Thymus (tissue), 11 donors: ENCODE measurements around the gene DPYD. TPM values are rescaled to one million over a fixed set of nuclear protein-coding genes. Genes with fewer than 3 reads are reported as not detected.

Experiments used
- DNase-seq, 9 donors: peaks; one replicate each; pipeline ENCODE4 v3.0.0-alpha.2; 2013; ENCODE audit warnings: low spot score in 9 of 9, low read depth in 6 of 9, missing footprints in 1 of 9
- H3K27ac ChIP-seq, 2 donors: one replicate each; pipeline ENCODE4 v1.5.1; 2013; ENCODE audit warnings: control low read depth in 1 of 2, low read depth in 1 of 2, low read length in 1 of 2, mild to moderate bottlenecking in 1 of 2, moderate library complexity in 1 of 2
- H3K27me3 ChIP-seq, 2 donors: one replicate each; pipeline ENCODE4 v1.5.1; 2013; ENCODE audit warnings: low read length in 1 of 2; ENCODE audit not compliant: control insufficient read depth in 2 of 2, insufficient read depth in 1 of 2
- H3K36me3 ChIP-seq, 2 donors: one replicate each; pipeline ENCODE4 v1.5.1; 2013; ENCODE audit warnings: low read length in 1 of 2, mild to moderate bottlenecking in 1 of 2, moderate library complexity in 1 of 2; ENCODE audit not compliant: control insufficient read depth in 2 of 2, insufficient read depth in 2 of 2
- H3K4me1 ChIP-seq, 2 donors: one replicate each; pipeline ENCODE4 v1.5.1; 2013; ENCODE audit warnings: low read length in 2 of 2; ENCODE audit not compliant: control insufficient read depth in 2 of 2, insufficient read depth in 2 of 2
- H3K4me3 ChIP-seq, 2 donors: one replicate each; pipeline ENCODE4 v1.5.1; 2013; ENCODE audit warnings: low read length in 2 of 2, control low read depth in 1 of 2, mild to moderate bottlenecking in 1 of 2
- H3K9me3 ChIP-seq, 2 donors: one replicate each; pipeline ENCODE4 v1.5.1; 2013; ENCODE audit warnings: low read length in 1 of 2, mild to moderate bottlenecking in 1 of 2; ENCODE audit not compliant: control insufficient read depth in 2 of 2, insufficient read depth in 1 of 2
- WGBS: extraction: QIAGEN DNeasy Blood & Tissue Kit; methylation state at CpG from one replicate; pipeline ENCODE4 v1.1.7; 2013; 5-methylcytosine and 5-hydroxymethylcytosine counted together
- polyA plus RNA-seq: library from polyadenylated mRNA; stranded (reverse); fragments of 200-250 nt; gene quantifications from one replicate; pipeline ENCODE4 v1.2.3, GENCODE V29; 2013
- total RNA-seq: library from RNA; stranded (reverse); fragments of 120-200 nt; gene quantifications from one replicate; pipeline ENCODE4 v1.2.4, GENCODE V29; 2013
- donor health status: healthy.

DPYD gene
- total and polyA plus RNA-seq, 2 donors, result 13.1 to 29.4 TPM

- Histone ChIP-seq H3K27ac (no peak overlapping the region), H3K27me3 (no peaks in the 10 kb centered on the region), H3K9me3 (no peaks in the 10 kb centered on the region), H3K4me3 (no peak overlapping the region), H3K36me3 (no peaks in the 10 kb centered on the region), H3K4me1 (no peaks in the 10 kb centered on the region)
- no peak for DNase-seq
Measured at GRCh38 chr1:97623220-97623619, 297.6 kb downstream of the DPYD start.

GRCh38 chr1:97621955-97622354 is 298.9 kb downstream of the DPYD start:
- H3K27ac ChIP-seq, result no peak overlapping the region
- no peaks in the 10 kb centered on the region for H3K9me3 ChIP-seq
- no peaks in the 10 kb centered on the region for H3K4me1 ChIP-seq
- H3K4me3 ChIP-seq, result no peak overlapping the region
- no peaks in the 10 kb centered on the region for H3K27me3 ChIP-seq
- H3K36me3 ChIP-seq, result no peaks in the 10 kb centered on the region
- no peak for DNase-seq
- 91% methylated on average over 1 of the region's 1 CpG for WGBS

- H3K27me3 ChIP-seq, result no peaks in the 10 kb centered on the region
- no peak overlapping the region for H3K4me3 ChIP-seq
- no peaks in the 10 kb centered on the region for H3K4me1 ChIP-seq
- WGBS, result 97% methylated on average over 2 of the region's 2 CpGs
- no peak for DNase-seq
- H3K27ac ChIP-seq, result no peak overlapping the region
- H3K36me3 ChIP-seq, result no peaks in the 10 kb centered on the region
- no peaks in the 10 kb centered on the region for H3K9me3 ChIP-seq
Measured at GRCh38 chr1:97619706-97620105, 301.1 kb downstream of the DPYD start.

- H3K9me3 ChIP-seq, result no peaks in the 10 kb centered on the region
- H3K27me3 ChIP-seq, result no peaks in the 10 kb centered on the region
- H3K4me1 ChIP-seq, result no peaks in the 10 kb centered on the region
- H3K36me3 ChIP-seq, result no peaks in the 10 kb centered on the region
- DNase-seq, result no peak
- H3K27ac ChIP-seq, result no peak overlapping the region
- no peak overlapping the region for H3K4me3 ChIP-seq
- 97% methylated on average over 3 of the region's 3 CpGs for WGBS
Measured at GRCh38 chr1:97610748-97611147, 310.1 kb downstream of the DPYD start.

- 97% methylated on average over 3 of the region's 3 CpGs for WGBS
- no peaks in the 10 kb centered on the region for H3K27me3 ChIP-seq
- no peaks in the 10 kb centered on the region for H3K36me3 ChIP-seq
- DNase-seq, result no peak
- no peak overlapping the region for H3K27ac ChIP-seq
- H3K9me3 ChIP-seq, result no peaks in the 10 kb centered on the region
- H3K4me3 ChIP-seq, result no peak overlapping the region
- no peaks in the 10 kb centered on the region for H3K4me1 ChIP-seq
Measured at GRCh38 chr1:97610102-97610501, 310.7 kb downstream of the DPYD start.

GRCh38 chr1:97608272-97608671 is 312.6 kb downstream of the DPYD start:
- no peaks in the 10 kb centered on the region for H3K36me3 ChIP-seq
- H3K4me1 ChIP-seq, result no peaks in the 10 kb centered on the region
- no peak for DNase-seq
- H3K9me3 ChIP-seq, result no peaks in the 10 kb centered on the region
- H3K27ac ChIP-seq, result no peak overlapping the region
- no peak overlapping the region for H3K4me3 ChIP-seq
- 98% methylated on average over 4 of the region's 4 CpGs for WGBS
- H3K27me3 ChIP-seq, result no peaks in the 10 kb centered on the region

- WGBS, result 93% methylated on average over 5 of the region's 5 CpGs
- Histone ChIP-seq H3K4me3 (no peak overlapping the region), H3K4me1 (no peaks in the 10 kb centered on the region), H3K36me3 (no peaks in the 10 kb centered on the region), H3K27me3 (no peaks in the 10 kb centered on the region), H3K9me3 (no peaks in the 10 kb centered on the region), H3K27ac (no peak overlapping the region)
- peak in 1 of 9 donors; percentile 3 for DNase-seq
Measured at GRCh38 chr1:97603776-97604175, 317.1 kb downstream of the DPYD start.

- WGBS, result 92% methylated on average over 3 of the region's 3 CpGs
- no peaks in the 10 kb centered on the region for H3K4me1 ChIP-seq
- H3K27ac ChIP-seq, result no peak overlapping the region
- DNase-seq, result no peak
- H3K9me3 ChIP-seq, result no peaks in the 10 kb centered on the region
- no peaks in the 10 kb centered on the region for H3K27me3 ChIP-seq
- H3K4me3 ChIP-seq, result no peak overlapping the region
- H3K36me3 ChIP-seq, result no peaks in the 10 kb centered on the region
Measured at GRCh38 chr1:97603218-97603617, 317.6 kb downstream of the DPYD start.

- no peak overlapping the region for H3K4me3 ChIP-seq
- no peak for DNase-seq
- no peaks in the 10 kb centered on the region for H3K36me3 ChIP-seq
- no peak overlapping the region for H3K27ac ChIP-seq
- no peaks in the 10 kb centered on the region for H3K4me1 ChIP-seq
- no peaks in the 10 kb centered on the region for H3K9me3 ChIP-seq
- H3K27me3 ChIP-seq, result no peaks in the 10 kb centered on the region
- WGBS, result 88% methylated on average over 2 of the region's 2 CpGs
Measured at GRCh38 chr1:97599447-97599846, 321.4 kb downstream of the DPYD start.

GRCh38 chr1:97593192-97593591 is 327.6 kb downstream of the DPYD start:
- Histone ChIP-seq H3K4me1 (no peaks in the 10 kb centered on the region), H3K4me3 (no peak overlapping the region), H3K9me3 (no peaks in the 10 kb centered on the region), H3K36me3 (no peaks in the 10 kb centered on the region), H3K27ac (no peak overlapping the region), H3K27me3 (no peaks in the 10 kb centered on the region)
- DNase-seq, result no peak
- WGBS, result 95% methylated on average over 8 of the region's 8 CpGs
